SK-N-MC (cell line): ENCODE data around the gene ZNF618.

ENCODE experiments used
- EZH2 ChIP-seq: fragments of 200-600 bp; sonication (generic); IDR thresholded peaks from one replicate; pipeline ENCODE4 v1.6.1; 2017; ENCODE audit warnings: antibody characterized with exemption
- POLR2AphosphoS5 ChIP-seq: IDR thresholded peaks from 2 replicates; pipeline ENCODE4 v1.6.1; 2012; ENCODE audit warnings: mild to moderate bottlenecking, low read depth, low read length, borderline replicate concordance

GRCh38 chr9:114003758-114004157 lies 127.6 kb downstream of the ZNF618 start:
- TF ChIP-seq EZH2, result no peak
- no peak for TF ChIP-seq POLR2AphosphoS5
